Fibroblast of lung (primary cell): ENCODE results near the gene VIP. TPM values are rescaled to one million over a fixed set of nuclear protein-coding genes. Genes with fewer than 3 reads are reported as not detected.
A peak's percentile ranks its signal among the peaks of the same experiment; 100 is the strongest.

Experiments
- DNase-seq, 2 donors: peaks; one replicate each; pipeline versions ENCODE4 v3.0.0 to v3.0.0-alpha.2; 2010; ENCODE audit warnings: low read depth in 2 of 2
- H2AFZ ChIP-seq: 2 replicates; pipeline ENCODE4 v1.5.1; 2012; ENCODE audit warnings: low read length, control low read depth, inconsistent platforms
- H3K27ac ChIP-seq: 2 replicates; pipeline ENCODE4 v1.5.1; 2011; ENCODE audit warnings: low read length, control low read depth; ENCODE audit not compliant: insufficient read depth
- H3K27me3 ChIP-seq: 2 replicates; pipeline ENCODE4 v1.5.1; 2011; ENCODE audit warnings: mild to moderate bottlenecking, low read length; ENCODE audit not compliant: control insufficient read depth, insufficient read depth
- H3K36me3 ChIP-seq: 2 replicates; pipeline ENCODE4 v1.5.1; 2011; ENCODE audit warnings: low read length; ENCODE audit not compliant: control insufficient read depth, insufficient read depth
- H3K4me1 ChIP-seq: 2 replicates; pipeline ENCODE4 v1.5.1; 2011; ENCODE audit warnings: low read length; ENCODE audit not compliant: control insufficient read depth, insufficient read depth; ENCODE audit errors: extremely low read depth
- H3K4me2 ChIP-seq: 2 replicates; pipeline ENCODE4 v1.5.1; 2011; ENCODE audit warnings: low read length, control low read depth; ENCODE audit not compliant: insufficient read depth; ENCODE audit errors: extremely low read depth
- H3K4me3 ChIP-seq, 4 experiments: fragments of 200-600 bp in 1 of 4; sonication (generic) in 1 of 4; replicated peaks in 1 of 4; 2 replicates each; pipeline ENCODE4 v1.5.1; 2011 to 2016; ENCODE audit warnings: low read length in 4 of 4, low read depth in 3 of 4, mild to moderate bottlenecking in 3 of 4, control low read depth in 2 of 4, inconsistent platforms in 1 of 4, mixed read lengths in 1 of 4; ENCODE audit not compliant: insufficient read depth in 1 of 4; ENCODE audit errors: control extremely low read depth in 1 of 4
- H3K79me2 ChIP-seq: 2 replicates; pipeline ENCODE4 v1.5.1; 2012; ENCODE audit warnings: mild to moderate bottlenecking, low read length, inconsistent platforms; ENCODE audit not compliant: control insufficient read depth, insufficient read depth
- H3K9ac ChIP-seq: 2 replicates; pipeline ENCODE4 v1.5.1; 2011; ENCODE audit warnings: mild to moderate bottlenecking, low read length, control low read depth; ENCODE audit not compliant: insufficient read depth
- H3K9me3 ChIP-seq: 2 replicates; pipeline ENCODE4 v1.5.1; 2012; ENCODE audit warnings: low read depth, low read length; ENCODE audit not compliant: control insufficient read depth, insufficient read depth
- H4K20me1 ChIP-seq: 2 replicates; pipeline ENCODE4 v1.5.1; 2011; ENCODE audit warnings: low read length; ENCODE audit not compliant: control insufficient read depth, insufficient read depth; ENCODE audit errors: extremely low read depth
- EZH2 ChIP-seq: IDR thresholded peaks from 2 replicates; pipeline ENCODE4 v1.5.1; 2012; ENCODE audit warnings: low read length, control low read depth, mild to moderate bottlenecking; ENCODE audit errors: missing control alignments
- polyA plus RNA-seq, 2 donors: library from polyadenylated mRNA; depleted of rRNA in 1 of 2; stranded (reverse) in 1 of 2; unstranded in 1 of 2; fragments of >200 nt; gene quantifications; 2 replicates each; pipeline ENCODE4 v1.2.1, GENCODE V29; 2011 to 2012; ENCODE audit warnings: missing spikeins in 1 of 2
- total RNA-seq: library from RNA; depleted of rRNA; stranded (reverse); fragments of >200 nt; gene quantifications from 2 replicates; pipeline ENCODE4 v1.2.1, GENCODE V29; 2014
- TF ChIP-seq, protein P1 (sequence below), 2 donors: IDR thresholded peaks in 1 of 2; conservative IDR thresholded peaks in 1 of 2; 1 replicate in 1 of 2; 2 replicates in 1 of 2; pipeline ENCODE4 v1.5.1; 2011 to 2012; ENCODE audit warnings: low read length in 2 of 2, control low read depth in 1 of 2, inconsistent platforms in 1 of 2, low read depth in 1 of 2, mild to moderate bottlenecking in 1 of 2

Gene VIP
- total and polyA plus RNA-seq, 2 donors (not counting 1 experiment from before 2014, with no cell fraction given), result not detected

DNA sequence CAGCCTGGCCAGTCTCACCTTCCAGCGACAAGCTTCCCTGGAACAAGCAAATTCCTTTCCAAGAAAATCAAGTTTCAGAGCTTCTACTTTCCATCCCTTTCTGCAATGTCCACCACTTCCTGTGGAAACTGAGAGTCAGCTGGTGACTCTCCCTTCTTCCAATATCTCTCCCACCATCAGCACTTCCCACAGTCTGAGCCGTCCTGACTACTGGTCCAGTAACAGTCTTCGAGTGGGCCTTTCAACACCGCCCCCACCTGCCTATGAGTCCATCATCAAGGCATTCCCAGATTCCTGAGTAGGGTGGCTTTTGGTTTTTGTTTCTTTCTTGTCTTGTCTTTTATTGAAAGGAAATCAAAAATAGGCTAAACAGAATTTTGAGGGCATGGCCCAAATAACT, 28.6 kb upstream of the VIP start:
- H2AFZ ChIP-seq, result no peak overlapping the region
- DNase-seq, result no peak
- H3K4me2 ChIP-seq, result no peak overlapping the region
- TF ChIP-seq EZH2, result no peak
- TF ChIP-seq, protein P1, sequence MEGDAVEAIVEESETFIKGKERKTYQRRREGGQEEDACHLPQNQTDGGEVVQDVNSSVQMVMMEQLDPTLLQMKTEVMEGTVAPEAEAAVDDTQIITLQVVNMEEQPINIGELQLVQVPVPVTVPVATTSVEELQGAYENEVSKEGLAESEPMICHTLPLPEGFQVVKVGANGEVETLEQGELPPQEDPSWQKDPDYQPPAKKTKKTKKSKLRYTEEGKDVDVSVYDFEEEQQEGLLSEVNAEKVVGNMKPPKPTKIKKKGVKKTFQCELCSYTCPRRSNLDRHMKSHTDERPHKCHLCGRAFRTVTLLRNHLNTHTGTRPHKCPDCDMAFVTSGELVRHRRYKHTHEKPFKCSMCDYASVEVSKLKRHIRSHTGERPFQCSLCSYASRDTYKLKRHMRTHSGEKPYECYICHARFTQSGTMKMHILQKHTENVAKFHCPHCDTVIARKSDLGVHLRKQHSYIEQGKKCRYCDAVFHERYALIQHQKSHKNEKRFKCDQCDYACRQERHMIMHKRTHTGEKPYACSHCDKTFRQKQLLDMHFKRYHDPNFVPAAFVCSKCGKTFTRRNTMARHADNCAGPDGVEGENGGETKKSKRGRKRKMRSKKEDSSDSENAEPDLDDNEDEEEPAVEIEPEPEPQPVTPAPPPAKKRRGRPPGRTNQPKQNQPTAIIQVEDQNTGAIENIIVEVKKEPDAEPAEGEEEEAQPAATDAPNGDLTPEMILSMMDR (conservative IDR thresholded peaks at IDR 0.05 in 1 of 2, IDR thresholded peaks at IDR 0.05 in 1 of 2; ENCODE audit: low read depth in 1 of 2, low read length in 2 of 2), result no peak
- H3K4me1 ChIP-seq, result no peaks in the 10 kb centered on the region
- no peaks in the 10 kb centered on the region for H3K9me3 ChIP-seq
- H4K20me1 ChIP-seq, result no peaks in the 10 kb centered on the region
- H3K4me3 ChIP-seq, result no peak overlapping the region
- H3K36me3 ChIP-seq, result no peaks in the 10 kb centered on the region
- no peak overlapping the region for H3K27ac ChIP-seq
- no peak overlapping the region for H3K9ac ChIP-seq
- H3K79me2 ChIP-seq, result no peaks in the 10 kb centered on the region
- H3K27me3 ChIP-seq, result no peaks in the 10 kb centered on the region

DNA sequence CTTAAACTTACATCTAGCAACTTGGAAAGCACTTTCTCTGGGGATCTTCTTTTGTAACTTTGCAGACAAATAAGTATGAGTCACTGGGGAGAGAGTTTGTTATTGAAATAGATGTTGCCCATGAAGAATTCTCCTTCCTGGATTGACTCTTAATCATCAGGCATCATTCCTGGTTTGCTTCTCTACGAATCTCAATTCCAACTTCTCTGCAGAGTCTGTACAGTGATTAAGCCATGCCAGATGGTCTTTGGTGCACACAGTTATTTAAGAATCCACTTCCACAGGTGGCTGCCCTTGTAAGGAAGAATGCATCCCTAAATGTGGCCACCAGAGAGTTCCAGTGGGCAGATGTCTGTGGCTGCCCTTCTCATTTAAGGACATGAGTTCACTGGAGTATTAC, 27.2 kb upstream of the VIP start:
- TF ChIP-seq, protein P1 (conservative IDR thresholded peaks at IDR 0.05 in 1 of 2, IDR thresholded peaks at IDR 0.05 in 1 of 2; ENCODE audit: low read depth in 1 of 2, low read length in 2 of 2), result no peak
- no peak for TF ChIP-seq EZH2
- Histone ChIP-seq H3K4me3 (no peak overlapping the region), H3K4me1 (no peaks in the 10 kb centered on the region), H3K9ac (no peak overlapping the region), H3K36me3 (no peaks in the 10 kb centered on the region), H3K9me3 (no peaks in the 10 kb centered on the region), H3K27me3 (no peaks in the 10 kb centered on the region), H2AFZ (no peak overlapping the region), H3K4me2 (no peak overlapping the region), H3K27ac (no peak overlapping the region), H3K79me2 (no peaks in the 10 kb centered on the region), H4K20me1 (no peaks in the 10 kb centered on the region)
- peak in 1 of 2 donors; percentile 71 for DNase-seq

DNA sequence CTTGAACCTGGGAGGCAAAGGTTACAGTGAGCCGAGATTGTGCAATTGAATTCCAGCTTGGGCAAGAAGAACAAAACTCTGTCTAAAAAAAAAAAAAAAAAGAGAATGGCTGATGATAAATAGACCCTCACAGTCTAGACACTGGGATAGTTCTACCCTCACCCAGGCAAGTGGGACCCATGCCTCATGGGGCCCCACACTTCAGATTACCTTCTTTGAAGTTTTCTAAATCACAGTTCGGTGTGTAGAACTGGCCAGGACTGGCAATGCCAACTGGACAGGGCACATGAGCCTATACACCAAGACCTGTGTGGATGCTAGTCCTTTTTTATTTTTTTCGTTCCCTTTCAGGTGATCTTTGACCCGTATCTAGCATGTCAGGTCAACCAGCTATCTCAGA, 24.3 kb upstream of the VIP start:
- no peaks in the 10 kb centered on the region for H3K79me2 ChIP-seq
- no peaks in the 10 kb centered on the region for H3K27me3 ChIP-seq
- H3K9ac ChIP-seq, result no peak overlapping the region
- H3K4me1 ChIP-seq, result no peaks in the 10 kb centered on the region
- no peak overlapping the region for H3K27ac ChIP-seq
- no peak overlapping the region for H3K4me2 ChIP-seq
- H3K9me3 ChIP-seq, result no peaks in the 10 kb centered on the region
- H3K4me3 ChIP-seq, result no peak overlapping the region
- no peak for DNase-seq
- no peak overlapping the region for H2AFZ ChIP-seq
- no peaks in the 10 kb centered on the region for H3K36me3 ChIP-seq
- no peaks in the 10 kb centered on the region for H4K20me1 ChIP-seq
- TF ChIP-seq, protein P1 (conservative IDR thresholded peaks at IDR 0.05 in 1 of 2, IDR thresholded peaks at IDR 0.05 in 1 of 2; ENCODE audit: low read depth in 1 of 2, low read length in 2 of 2), result no peak
- TF ChIP-seq EZH2, result no peak
